Measurements from ENCODE around the gene CDKN2B-AS1. TPM values are rescaled to one million over a fixed set of nuclear protein-coding genes. Genes with fewer than 3 reads are reported as not detected.

CDKN2B-AS1 gene
- total RNA-seq, 1 experiment from 2014 or later: 0.24 TPM

DNA sequence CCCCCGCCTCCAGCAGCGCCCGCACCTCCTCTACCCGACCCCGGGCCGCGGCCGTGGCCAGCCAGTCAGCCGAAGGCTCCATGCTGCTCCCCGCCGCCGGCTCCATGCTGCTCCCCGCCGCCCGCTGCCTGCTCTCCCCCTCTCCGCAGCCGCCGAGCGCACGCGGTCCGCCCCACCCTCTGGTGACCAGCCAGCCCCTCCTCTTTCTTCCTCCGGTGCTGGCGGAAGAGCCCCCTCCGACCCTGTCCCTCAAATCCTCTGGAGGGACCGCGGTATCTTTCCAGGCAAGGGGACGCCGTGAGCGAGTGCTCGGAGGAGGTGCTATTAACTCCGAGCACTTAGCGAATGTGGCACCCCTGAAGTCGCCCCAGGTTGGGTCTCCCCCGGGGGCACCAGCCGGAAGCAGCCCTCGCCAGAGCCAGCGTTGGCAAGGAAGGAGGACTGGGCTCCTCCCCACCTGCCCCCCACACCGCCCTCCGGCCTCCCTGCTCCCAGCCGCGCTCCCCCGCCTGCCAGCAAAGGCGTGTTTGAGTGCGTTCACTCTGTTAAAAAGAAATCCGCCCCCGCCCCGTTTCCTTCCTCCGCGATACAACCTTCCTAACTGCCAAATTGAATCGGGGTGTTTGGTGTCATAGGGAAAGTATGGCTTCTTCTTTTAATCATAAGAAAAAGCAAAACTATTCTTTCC, 19.7 kb upstream of the CDKN2B-AS1 start (continued):
- TF ChIP-seq, protein P1, sequence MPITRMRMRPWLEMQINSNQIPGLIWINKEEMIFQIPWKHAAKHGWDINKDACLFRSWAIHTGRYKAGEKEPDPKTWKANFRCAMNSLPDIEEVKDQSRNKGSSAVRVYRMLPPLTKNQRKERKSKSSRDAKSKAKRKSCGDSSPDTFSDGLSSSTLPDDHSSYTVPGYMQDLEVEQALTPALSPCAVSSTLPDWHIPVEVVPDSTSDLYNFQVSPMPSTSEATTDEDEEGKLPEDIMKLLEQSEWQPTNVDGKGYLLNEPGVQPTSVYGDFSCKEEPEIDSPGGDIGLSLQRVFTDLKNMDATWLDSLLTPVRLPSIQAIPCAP (CRISPR knock-in tag; IDR thresholded peaks at IDR 0.05): no peak
- TF ChIP-seq, protein P2, sequence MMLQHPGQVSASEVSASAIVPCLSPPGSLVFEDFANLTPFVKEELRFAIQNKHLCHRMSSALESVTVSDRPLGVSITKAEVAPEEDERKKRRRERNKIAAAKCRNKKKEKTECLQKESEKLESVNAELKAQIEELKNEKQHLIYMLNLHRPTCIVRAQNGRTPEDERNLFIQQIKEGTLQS (CRISPR knock-in tag; conservative IDR thresholded peaks at IDR 0.05): no peak
- TF ChIP-seq ESRRA (CRISPR knock-in tag; IDR thresholded peaks at IDR 0.05; ENCODE audit: borderline replicate concordance): no peak
- TF ChIP-seq ZNF232 (CRISPR knock-in tag; IDR thresholded peaks at IDR 0.05): no peak
- TF ChIP-seq FOXK1 (CRISPR knock-in tag; IDR thresholded peaks at IDR 0.05): peak; percentile 47; the same call in 1 of the 2 replicates
- TF ChIP-seq, protein P3, sequence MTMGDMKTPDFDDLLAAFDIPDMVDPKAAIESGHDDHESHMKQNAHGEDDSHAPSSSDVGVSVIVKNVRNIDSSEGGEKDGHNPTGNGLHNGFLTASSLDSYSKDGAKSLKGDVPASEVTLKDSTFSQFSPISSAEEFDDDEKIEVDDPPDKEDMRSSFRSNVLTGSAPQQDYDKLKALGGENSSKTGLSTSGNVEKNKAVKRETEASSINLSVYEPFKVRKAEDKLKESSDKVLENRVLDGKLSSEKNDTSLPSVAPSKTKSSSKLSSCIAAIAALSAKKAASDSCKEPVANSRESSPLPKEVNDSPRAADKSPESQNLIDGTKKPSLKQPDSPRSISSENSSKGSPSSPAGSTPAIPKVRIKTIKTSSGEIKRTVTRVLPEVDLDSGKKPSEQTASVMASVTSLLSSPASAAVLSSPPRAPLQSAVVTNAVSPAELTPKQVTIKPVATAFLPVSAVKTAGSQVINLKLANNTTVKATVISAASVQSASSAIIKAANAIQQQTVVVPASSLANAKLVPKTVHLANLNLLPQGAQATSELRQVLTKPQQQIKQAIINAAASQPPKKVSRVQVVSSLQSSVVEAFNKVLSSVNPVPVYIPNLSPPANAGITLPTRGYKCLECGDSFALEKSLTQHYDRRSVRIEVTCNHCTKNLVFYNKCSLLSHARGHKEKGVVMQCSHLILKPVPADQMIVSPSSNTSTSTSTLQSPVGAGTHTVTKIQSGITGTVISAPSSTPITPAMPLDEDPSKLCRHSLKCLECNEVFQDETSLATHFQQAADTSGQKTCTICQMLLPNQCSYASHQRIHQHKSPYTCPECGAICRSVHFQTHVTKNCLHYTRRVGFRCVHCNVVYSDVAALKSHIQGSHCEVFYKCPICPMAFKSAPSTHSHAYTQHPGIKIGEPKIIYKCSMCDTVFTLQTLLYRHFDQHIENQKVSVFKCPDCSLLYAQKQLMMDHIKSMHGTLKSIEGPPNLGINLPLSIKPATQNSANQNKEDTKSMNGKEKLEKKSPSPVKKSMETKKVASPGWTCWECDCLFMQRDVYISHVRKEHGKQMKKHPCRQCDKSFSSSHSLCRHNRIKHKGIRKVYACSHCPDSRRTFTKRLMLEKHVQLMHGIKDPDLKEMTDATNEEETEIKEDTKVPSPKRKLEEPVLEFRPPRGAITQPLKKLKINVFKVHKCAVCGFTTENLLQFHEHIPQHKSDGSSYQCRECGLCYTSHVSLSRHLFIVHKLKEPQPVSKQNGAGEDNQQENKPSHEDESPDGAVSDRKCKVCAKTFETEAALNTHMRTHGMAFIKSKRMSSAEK (CRISPR knock-in tag; IDR thresholded peaks at IDR 0.05; ENCODE audit: borderline replicate concordance): no peak
- TF ChIP-seq, protein P4, sequence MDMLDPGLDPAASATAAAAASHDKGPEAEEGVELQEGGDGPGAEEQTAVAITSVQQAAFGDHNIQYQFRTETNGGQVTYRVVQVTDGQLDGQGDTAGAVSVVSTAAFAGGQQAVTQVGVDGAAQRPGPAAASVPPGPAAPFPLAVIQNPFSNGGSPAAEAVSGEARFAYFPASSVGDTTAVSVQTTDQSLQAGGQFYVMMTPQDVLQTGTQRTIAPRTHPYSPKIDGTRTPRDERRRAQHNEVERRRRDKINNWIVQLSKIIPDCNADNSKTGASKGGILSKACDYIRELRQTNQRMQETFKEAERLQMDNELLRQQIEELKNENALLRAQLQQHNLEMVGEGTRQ (CRISPR knock-in tag; IDR thresholded peaks at IDR 0.05): peak; percentile 34; the same call in 1 of the 2 replicates
- TF ChIP-seq, protein P5, sequence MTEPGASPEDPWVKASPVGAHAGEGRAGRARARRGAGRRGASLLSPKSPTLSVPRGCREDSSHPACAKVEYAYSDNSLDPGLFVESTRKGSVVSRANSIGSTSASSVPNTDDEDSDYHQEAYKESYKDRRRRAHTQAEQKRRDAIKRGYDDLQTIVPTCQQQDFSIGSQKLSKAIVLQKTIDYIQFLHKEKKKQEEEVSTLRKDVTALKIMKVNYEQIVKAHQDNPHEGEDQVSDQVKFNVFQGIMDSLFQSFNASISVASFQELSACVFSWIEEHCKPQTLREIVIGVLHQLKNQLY (CRISPR knock-in tag; IDR thresholded peaks at IDR 0.05): no peak
- no peak for TF ChIP-seq PRRX2 (CRISPR knock-in tag; IDR thresholded peaks at IDR 0.05)
- TF ChIP-seq ZBTB21 (CRISPR knock-in tag; IDR thresholded peaks at IDR 0.05; ENCODE audit: borderline replicate concordance): no peak
- no peak for TF ChIP-seq RELA (CRISPR knock-in tag; IDR thresholded peaks at IDR 0.05; ENCODE audit: borderline replicate concordance)
- TF ChIP-seq, protein P6, sequence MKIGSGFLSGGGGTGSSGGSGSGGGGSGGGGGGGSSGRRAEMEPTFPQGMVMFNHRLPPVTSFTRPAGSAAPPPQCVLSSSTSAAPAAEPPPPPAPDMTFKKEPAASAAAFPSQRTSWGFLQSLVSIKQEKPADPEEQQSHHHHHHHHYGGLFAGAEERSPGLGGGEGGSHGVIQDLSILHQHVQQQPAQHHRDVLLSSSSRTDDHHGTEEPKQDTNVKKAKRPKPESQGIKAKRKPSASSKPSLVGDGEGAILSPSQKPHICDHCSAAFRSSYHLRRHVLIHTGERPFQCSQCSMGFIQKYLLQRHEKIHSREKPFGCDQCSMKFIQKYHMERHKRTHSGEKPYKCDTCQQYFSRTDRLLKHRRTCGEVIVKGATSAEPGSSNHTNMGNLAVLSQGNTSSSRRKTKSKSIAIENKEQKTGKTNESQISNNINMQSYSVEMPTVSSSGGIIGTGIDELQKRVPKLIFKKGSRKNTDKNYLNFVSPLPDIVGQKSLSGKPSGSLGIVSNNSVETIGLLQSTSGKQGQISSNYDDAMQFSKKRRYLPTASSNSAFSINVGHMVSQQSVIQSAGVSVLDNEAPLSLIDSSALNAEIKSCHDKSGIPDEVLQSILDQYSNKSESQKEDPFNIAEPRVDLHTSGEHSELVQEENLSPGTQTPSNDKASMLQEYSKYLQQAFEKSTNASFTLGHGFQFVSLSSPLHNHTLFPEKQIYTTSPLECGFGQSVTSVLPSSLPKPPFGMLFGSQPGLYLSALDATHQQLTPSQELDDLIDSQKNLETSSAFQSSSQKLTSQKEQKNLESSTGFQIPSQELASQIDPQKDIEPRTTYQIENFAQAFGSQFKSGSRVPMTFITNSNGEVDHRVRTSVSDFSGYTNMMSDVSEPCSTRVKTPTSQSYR (CRISPR knock-in tag; IDR thresholded peaks at IDR 0.05): no peak
- no peak; the same call in 1 of the 2 replicates for TF ChIP-seq ZNF423 (CRISPR knock-in tag; IDR thresholded peaks at IDR 0.05)
- no peak for TF ChIP-seq MXD4 (CRISPR knock-in tag; IDR thresholded peaks at IDR 0.05; ENCODE audit: borderline replicate concordance)
- TF ChIP-seq, protein P7, sequence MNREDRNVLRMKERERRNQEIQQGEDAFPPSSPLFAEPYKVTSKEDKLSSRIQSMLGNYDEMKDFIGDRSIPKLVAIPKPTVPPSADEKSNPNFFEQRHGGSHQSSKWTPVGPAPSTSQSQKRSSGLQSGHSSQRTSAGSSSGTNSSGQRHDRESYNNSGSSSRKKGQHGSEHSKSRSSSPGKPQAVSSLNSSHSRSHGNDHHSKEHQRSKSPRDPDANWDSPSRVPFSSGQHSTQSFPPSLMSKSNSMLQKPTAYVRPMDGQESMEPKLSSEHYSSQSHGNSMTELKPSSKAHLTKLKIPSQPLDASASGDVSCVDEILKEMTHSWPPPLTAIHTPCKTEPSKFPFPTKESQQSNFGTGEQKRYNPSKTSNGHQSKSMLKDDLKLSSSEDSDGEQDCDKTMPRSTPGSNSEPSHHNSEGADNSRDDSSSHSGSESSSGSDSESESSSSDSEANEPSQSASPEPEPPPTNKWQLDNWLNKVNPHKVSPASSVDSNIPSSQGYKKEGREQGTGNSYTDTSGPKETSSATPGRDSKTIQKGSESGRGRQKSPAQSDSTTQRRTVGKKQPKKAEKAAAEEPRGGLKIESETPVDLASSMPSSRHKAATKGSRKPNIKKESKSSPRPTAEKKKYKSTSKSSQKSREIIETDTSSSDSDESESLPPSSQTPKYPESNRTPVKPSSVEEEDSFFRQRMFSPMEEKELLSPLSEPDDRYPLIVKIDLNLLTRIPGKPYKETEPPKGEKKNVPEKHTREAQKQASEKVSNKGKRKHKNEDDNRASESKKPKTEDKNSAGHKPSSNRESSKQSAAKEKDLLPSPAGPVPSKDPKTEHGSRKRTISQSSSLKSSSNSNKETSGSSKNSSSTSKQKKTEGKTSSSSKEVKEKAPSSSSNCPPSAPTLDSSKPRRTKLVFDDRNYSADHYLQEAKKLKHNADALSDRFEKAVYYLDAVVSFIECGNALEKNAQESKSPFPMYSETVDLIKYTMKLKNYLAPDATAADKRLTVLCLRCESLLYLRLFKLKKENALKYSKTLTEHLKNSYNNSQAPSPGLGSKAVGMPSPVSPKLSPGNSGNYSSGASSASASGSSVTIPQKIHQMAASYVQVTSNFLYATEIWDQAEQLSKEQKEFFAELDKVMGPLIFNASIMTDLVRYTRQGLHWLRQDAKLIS (CRISPR knock-in tag; IDR thresholded peaks at IDR 0.05; ENCODE audit: borderline replicate concordance): no peak
- no peak for TF ChIP-seq EMX1 (CRISPR knock-in tag; IDR thresholded peaks at IDR 0.05)
- no peak for TF ChIP-seq GABPB1 (CRISPR knock-in tag; IDR thresholded peaks at IDR 0.05)
- TF ChIP-seq, protein P8, sequence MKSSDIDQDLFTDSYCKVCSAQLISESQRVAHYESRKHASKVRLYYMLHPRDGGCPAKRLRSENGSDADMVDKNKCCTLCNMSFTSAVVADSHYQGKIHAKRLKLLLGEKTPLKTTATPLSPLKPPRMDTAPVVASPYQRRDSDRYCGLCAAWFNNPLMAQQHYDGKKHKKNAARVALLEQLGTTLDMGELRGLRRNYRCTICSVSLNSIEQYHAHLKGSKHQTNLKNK (CRISPR knock-in tag; IDR thresholded peaks at IDR 0.05): no peak
- TF ChIP-seq, protein P9, sequence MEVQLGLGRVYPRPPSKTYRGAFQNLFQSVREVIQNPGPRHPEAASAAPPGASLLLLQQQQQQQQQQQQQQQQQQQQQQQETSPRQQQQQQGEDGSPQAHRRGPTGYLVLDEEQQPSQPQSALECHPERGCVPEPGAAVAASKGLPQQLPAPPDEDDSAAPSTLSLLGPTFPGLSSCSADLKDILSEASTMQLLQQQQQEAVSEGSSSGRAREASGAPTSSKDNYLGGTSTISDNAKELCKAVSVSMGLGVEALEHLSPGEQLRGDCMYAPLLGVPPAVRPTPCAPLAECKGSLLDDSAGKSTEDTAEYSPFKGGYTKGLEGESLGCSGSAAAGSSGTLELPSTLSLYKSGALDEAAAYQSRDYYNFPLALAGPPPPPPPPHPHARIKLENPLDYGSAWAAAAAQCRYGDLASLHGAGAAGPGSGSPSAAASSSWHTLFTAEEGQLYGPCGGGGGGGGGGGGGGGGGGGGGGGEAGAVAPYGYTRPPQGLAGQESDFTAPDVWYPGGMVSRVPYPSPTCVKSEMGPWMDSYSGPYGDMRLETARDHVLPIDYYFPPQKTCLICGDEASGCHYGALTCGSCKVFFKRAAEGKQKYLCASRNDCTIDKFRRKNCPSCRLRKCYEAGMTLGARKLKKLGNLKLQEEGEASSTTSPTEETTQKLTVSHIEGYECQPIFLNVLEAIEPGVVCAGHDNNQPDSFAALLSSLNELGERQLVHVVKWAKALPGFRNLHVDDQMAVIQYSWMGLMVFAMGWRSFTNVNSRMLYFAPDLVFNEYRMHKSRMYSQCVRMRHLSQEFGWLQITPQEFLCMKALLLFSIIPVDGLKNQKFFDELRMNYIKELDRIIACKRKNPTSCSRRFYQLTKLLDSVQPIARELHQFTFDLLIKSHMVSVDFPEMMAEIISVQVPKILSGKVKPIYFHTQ (CRISPR knock-in tag; IDR thresholded peaks at IDR 0.05): no peak
